ENCODE measurements around the gene ANKRD40.

ANKRD40 gene

GRCh38 chr17:50660887-50661345 is 46.8 kb downstream of the ANKRD40 start:
- Histone ChIP-seq H3K4me1 (ENCODE audit: control insufficient read depth, low read length) (no peaks in the 10 kb centered on the region), H3K4me3 (ENCODE audit: low read length) (no peak overlapping the region), H3K4me2 (ENCODE audit: low read length) (no peak overlapping the region), H3K9me3 (ENCODE audit: control insufficient read depth, insufficient read depth, low read length) (no peaks in the 10 kb centered on the region), H4K20me1 (ENCODE audit: control insufficient read depth, insufficient read depth, low read depth, low read length) (no peaks in the 10 kb centered on the region), H3K9me2 (replicated peaks; ENCODE audit: control insufficient read depth, low read length) (no peaks in the 10 kb centered on the region), H3K79me2 (ENCODE audit: control insufficient read depth, low read length) (no peaks in the 10 kb centered on the region), H3K27ac (ENCODE audit: low read depth, low read length) (no peak overlapping the region), H3K27me3 (ENCODE audit: control insufficient read depth, low read length) (no peaks in the 10 kb centered on the region), H3F3A (ENCODE audit: control insufficient read depth, insufficient read depth) (no peaks in the 10 kb centered on the region), H3K36me3 (ENCODE audit: control insufficient read depth, low read length) (no peaks in the 10 kb centered on the region)
- no peak for TF ChIP-seq EZH2phosphoT487 (IDR thresholded peaks at IDR 0.05; ENCODE audit: borderline replicate concordance, low read length)
- no peak for TF ChIP-seq CTCF (IDR thresholded peaks at IDR 0.05; ENCODE audit: low read depth, low read length, poor library complexity, severe bottlenecking)

- Histone ChIP-seq H3K36me3 (ENCODE audit: control insufficient read depth, low read length) (no peaks in the 10 kb centered on the region), H3K27ac (ENCODE audit: low read depth, low read length) (no peak overlapping the region), H3F3A (ENCODE audit: control insufficient read depth, insufficient read depth) (no peaks in the 10 kb centered on the region)
Measured at GRCh38 chr17:50660042-50660886, 47.5 kb downstream of the ANKRD40 start.

GRCh38 chr17:50659179-50659578 is 48.5 kb downstream of the ANKRD40 start:
- H3K9me3 ChIP-seq (ENCODE audit: control insufficient read depth, insufficient read depth, low read length), result no peaks in the 10 kb centered on the region
- no peak overlapping the region for H3K27ac ChIP-seq (ENCODE audit: low read depth, low read length)
- H3K4me1 ChIP-seq (ENCODE audit: control insufficient read depth, low read length), result no peaks in the 10 kb centered on the region
- no peaks in the 10 kb centered on the region for H3K36me3 ChIP-seq (ENCODE audit: control insufficient read depth, low read length)
- H3K79me2 ChIP-seq (ENCODE audit: control insufficient read depth, low read length), result no peaks in the 10 kb centered on the region
- TF ChIP-seq EZH2phosphoT487 (IDR thresholded peaks at IDR 0.05; ENCODE audit: borderline replicate concordance, low read length) (no peak), CTCF (IDR thresholded peaks at IDR 0.05; ENCODE audit: low read depth, low read length, poor library complexity, severe bottlenecking) (no peak)
- no peak overlapping the region for H3K4me2 ChIP-seq (ENCODE audit: low read length)
- H3F3A ChIP-seq (ENCODE audit: control insufficient read depth, insufficient read depth), result no peaks in the 10 kb centered on the region
- H4K20me1 ChIP-seq (ENCODE audit: control insufficient read depth, insufficient read depth, low read depth, low read length), result no peaks in the 10 kb centered on the region
- no peak overlapping the region for H3K4me3 ChIP-seq (ENCODE audit: low read length)
- H3K27me3 ChIP-seq (ENCODE audit: control insufficient read depth, low read length), result no peaks in the 10 kb centered on the region
- H3K9me2 ChIP-seq (replicated peaks; ENCODE audit: control insufficient read depth, low read length), result no peaks in the 10 kb centered on the region

More at GRCh38 chr17:50660042-50660886, 47.5 kb downstream of the ANKRD40 start:
- H3K79me2 ChIP-seq (ENCODE audit: control insufficient read depth, low read length), result no peaks in the 10 kb centered on the region
- H3K4me1 ChIP-seq (ENCODE audit: control insufficient read depth, low read length), result no peaks in the 10 kb centered on the region
- H3K4me3 ChIP-seq (ENCODE audit: low read length), result no peak overlapping the region
- H4K20me1 ChIP-seq (ENCODE audit: control insufficient read depth, insufficient read depth, low read depth, low read length), result no peaks in the 10 kb centered on the region
- no peaks in the 10 kb centered on the region for H3K27me3 ChIP-seq (ENCODE audit: control insufficient read depth, low read length)
- H3K9me3 ChIP-seq (ENCODE audit: control insufficient read depth, insufficient read depth, low read length), result no peaks in the 10 kb centered on the region
- no peak for TF ChIP-seq CTCF (IDR thresholded peaks at IDR 0.05; ENCODE audit: low read depth, low read length, poor library complexity, severe bottlenecking)
- TF ChIP-seq EZH2phosphoT487 (IDR thresholded peaks at IDR 0.05; ENCODE audit: borderline replicate concordance, low read length), result no peak
- H3K9me2 ChIP-seq (replicated peaks; ENCODE audit: control insufficient read depth, low read length), result no peaks in the 10 kb centered on the region
- no peak overlapping the region for H3K4me2 ChIP-seq (ENCODE audit: low read length)

All from DOHH2 (cell line).